ENCODE data around the gene LRRC8B. TPM values are rescaled to one million over a fixed set of nuclear protein-coding genes. Genes with fewer than 3 reads are reported as not detected.

The LRRC8B gene
- total RNA-seq, 1 experiment from 2014 or later, result 24.2 TPM

- TF ChIP-seq, protein P1, sequence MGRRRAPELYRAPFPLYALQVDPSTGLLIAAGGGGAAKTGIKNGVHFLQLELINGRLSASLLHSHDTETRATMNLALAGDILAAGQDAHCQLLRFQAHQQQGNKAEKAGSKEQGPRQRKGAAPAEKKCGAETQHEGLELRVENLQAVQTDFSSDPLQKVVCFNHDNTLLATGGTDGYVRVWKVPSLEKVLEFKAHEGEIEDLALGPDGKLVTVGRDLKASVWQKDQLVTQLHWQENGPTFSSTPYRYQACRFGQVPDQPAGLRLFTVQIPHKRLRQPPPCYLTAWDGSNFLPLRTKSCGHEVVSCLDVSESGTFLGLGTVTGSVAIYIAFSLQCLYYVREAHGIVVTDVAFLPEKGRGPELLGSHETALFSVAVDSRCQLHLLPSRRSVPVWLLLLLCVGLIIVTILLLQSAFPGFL (CRISPR knock-in tag; IDR thresholded peaks at IDR 0.05; ENCODE audit: borderline replicate concordance), result no peak
- no peak for TF ChIP-seq TEAD1 (CRISPR knock-in tag; IDR thresholded peaks at IDR 0.05)
- TF ChIP-seq, protein P2, sequence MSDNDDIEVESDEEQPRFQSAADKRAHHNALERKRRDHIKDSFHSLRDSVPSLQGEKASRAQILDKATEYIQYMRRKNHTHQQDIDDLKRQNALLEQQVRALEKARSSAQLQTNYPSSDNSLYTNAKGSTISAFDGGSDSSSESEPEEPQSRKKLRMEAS (CRISPR knock-in tag; IDR thresholded peaks at IDR 0.05), result peak; percentile 23; the same call in 1 of the 2 replicates
- TF ChIP-seq ATF1 (CRISPR knock-in tag; IDR thresholded peaks at IDR 0.05), result no peak
- no peak for TF ChIP-seq MYBL2 (CRISPR knock-in tag; IDR thresholded peaks at IDR 0.05)
- TF ChIP-seq FOXP1 (CRISPR knock-in tag; IDR thresholded peaks at IDR 0.05; ENCODE audit: borderline replicate concordance), result peak; percentile 1; the same call in 1 of the 2 replicates
- TF ChIP-seq ESRRA (CRISPR knock-in tag; IDR thresholded peaks at IDR 0.05; ENCODE audit: borderline replicate concordance), result no peak; the same call in 1 of the 2 replicates
- no peak for TF ChIP-seq ZNF317 (CRISPR knock-in tag; IDR thresholded peaks at IDR 0.05; ENCODE audit: borderline replicate concordance, low read depth)
- TF ChIP-seq, protein P3, sequence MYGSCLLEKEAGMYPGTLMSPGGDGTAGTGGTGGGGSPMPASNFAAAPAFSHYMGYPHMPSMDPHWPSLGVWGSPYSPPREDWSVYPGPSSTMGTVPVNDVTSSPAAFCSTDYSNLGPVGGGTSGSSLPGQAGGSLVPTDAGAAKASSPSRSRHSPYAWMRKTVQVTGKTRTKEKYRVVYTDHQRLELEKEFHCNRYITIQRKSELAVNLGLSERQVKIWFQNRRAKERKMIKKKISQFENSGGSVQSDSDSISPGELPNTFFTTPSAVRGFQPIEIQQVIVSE (CRISPR knock-in tag; IDR thresholded peaks at IDR 0.05; ENCODE audit: borderline replicate concordance), result no peak
- TF ChIP-seq CBFB (CRISPR knock-in tag; IDR thresholded peaks at IDR 0.05; ENCODE audit: low read depth), result no peak
- peak; percentile 76; the same call in 1 of the 2 replicates for TF ChIP-seq RELA (CRISPR knock-in tag; IDR thresholded peaks at IDR 0.05; ENCODE audit: borderline replicate concordance)
- TF ChIP-seq CREB1 (CRISPR knock-in tag; IDR thresholded peaks at IDR 0.05), result no peak
- no peak for TF ChIP-seq ZNF232 (CRISPR knock-in tag; IDR thresholded peaks at IDR 0.05)
- TF ChIP-seq ATF3 (CRISPR knock-in tag; conservative IDR thresholded peaks at IDR 0.05), result no peak
- no peak for TF ChIP-seq NFE2L1 (CRISPR knock-in tag; IDR thresholded peaks at IDR 0.05)
- TF ChIP-seq, protein P4, sequence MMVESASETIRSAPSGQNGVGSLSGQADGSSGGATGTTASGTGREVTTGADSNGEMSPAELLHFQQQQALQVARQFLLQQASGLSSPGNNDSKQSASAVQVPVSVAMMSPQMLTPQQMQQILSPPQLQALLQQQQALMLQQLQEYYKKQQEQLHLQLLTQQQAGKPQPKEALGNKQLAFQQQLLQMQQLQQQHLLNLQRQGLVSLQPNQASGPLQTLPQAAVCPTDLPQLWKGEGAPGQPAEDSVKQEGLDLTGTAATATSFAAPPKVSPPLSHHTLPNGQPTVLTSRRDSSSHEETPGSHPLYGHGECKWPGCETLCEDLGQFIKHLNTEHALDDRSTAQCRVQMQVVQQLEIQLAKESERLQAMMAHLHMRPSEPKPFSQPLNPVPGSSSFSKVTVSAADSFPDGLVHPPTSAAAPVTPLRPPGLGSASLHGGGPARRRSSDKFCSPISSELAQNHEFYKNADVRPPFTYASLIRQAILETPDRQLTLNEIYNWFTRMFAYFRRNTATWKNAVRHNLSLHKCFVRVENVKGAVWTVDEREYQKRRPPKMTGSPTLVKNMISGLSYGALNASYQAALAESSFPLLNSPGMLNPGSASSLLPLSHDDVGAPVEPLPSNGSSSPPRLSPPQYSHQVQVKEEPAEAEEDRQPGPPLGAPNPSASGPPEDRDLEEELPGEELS (CRISPR knock-in tag; IDR thresholded peaks at IDR 0.05), result no peak; the same call in 1 of the 2 replicates
- no peak; the same call in 1 of the 2 replicates for TF ChIP-seq FOXK1 (CRISPR knock-in tag; IDR thresholded peaks at IDR 0.05)
- no peak for TF ChIP-seq SP1 (CRISPR knock-in tag; conservative IDR thresholded peaks at IDR 0.05)
- TF ChIP-seq, protein P5, sequence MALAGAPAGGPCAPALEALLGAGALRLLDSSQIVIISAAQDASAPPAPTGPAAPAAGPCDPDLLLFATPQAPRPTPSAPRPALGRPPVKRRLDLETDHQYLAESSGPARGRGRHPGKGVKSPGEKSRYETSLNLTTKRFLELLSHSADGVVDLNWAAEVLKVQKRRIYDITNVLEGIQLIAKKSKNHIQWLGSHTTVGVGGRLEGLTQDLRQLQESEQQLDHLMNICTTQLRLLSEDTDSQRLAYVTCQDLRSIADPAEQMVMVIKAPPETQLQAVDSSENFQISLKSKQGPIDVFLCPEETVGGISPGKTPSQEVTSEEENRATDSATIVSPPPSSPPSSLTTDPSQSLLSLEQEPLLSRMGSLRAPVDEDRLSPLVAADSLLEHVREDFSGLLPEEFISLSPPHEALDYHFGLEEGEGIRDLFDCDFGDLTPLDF (CRISPR knock-in tag; IDR thresholded peaks at IDR 0.05), result no peak; the same call in 1 of the 2 replicates
- TF ChIP-seq EMX1 (CRISPR knock-in tag; IDR thresholded peaks at IDR 0.05), result no peak
- TF ChIP-seq ZNF121 (CRISPR knock-in tag; IDR thresholded peaks at IDR 0.05), result no peak
- TF ChIP-seq, protein P6, sequence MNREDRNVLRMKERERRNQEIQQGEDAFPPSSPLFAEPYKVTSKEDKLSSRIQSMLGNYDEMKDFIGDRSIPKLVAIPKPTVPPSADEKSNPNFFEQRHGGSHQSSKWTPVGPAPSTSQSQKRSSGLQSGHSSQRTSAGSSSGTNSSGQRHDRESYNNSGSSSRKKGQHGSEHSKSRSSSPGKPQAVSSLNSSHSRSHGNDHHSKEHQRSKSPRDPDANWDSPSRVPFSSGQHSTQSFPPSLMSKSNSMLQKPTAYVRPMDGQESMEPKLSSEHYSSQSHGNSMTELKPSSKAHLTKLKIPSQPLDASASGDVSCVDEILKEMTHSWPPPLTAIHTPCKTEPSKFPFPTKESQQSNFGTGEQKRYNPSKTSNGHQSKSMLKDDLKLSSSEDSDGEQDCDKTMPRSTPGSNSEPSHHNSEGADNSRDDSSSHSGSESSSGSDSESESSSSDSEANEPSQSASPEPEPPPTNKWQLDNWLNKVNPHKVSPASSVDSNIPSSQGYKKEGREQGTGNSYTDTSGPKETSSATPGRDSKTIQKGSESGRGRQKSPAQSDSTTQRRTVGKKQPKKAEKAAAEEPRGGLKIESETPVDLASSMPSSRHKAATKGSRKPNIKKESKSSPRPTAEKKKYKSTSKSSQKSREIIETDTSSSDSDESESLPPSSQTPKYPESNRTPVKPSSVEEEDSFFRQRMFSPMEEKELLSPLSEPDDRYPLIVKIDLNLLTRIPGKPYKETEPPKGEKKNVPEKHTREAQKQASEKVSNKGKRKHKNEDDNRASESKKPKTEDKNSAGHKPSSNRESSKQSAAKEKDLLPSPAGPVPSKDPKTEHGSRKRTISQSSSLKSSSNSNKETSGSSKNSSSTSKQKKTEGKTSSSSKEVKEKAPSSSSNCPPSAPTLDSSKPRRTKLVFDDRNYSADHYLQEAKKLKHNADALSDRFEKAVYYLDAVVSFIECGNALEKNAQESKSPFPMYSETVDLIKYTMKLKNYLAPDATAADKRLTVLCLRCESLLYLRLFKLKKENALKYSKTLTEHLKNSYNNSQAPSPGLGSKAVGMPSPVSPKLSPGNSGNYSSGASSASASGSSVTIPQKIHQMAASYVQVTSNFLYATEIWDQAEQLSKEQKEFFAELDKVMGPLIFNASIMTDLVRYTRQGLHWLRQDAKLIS (CRISPR knock-in tag; IDR thresholded peaks at IDR 0.05; ENCODE audit: borderline replicate concordance), result no peak
- TF ChIP-seq, protein P7, sequence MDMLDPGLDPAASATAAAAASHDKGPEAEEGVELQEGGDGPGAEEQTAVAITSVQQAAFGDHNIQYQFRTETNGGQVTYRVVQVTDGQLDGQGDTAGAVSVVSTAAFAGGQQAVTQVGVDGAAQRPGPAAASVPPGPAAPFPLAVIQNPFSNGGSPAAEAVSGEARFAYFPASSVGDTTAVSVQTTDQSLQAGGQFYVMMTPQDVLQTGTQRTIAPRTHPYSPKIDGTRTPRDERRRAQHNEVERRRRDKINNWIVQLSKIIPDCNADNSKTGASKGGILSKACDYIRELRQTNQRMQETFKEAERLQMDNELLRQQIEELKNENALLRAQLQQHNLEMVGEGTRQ (CRISPR knock-in tag; IDR thresholded peaks at IDR 0.05), result no peak
- 0 out of 2 replicates have a peak, but pooled peaks have one; percentile 16 for TF ChIP-seq KAT7 (CRISPR knock-in tag; IDR thresholded peaks at IDR 0.05; ENCODE audit: borderline replicate concordance)
Observed at GRCh38 chr1:89525169-89525855, 683 bp downstream of the LRRC8B start (continued).

Data from WTC11 (cell line).